Skeletal muscle satellite cell (primary cell): ENCODE measurements around the gene IRF4.
"Not testable (repeated sequence)": the region's sequence is repeated elsewhere in the genome, so short reads cannot be mapped to it uniquely, and the experiment has no call there.

Experiments used
- H3K27me3 ChIP-seq: 2 replicates; pipeline ENCODE4 v1.7.0; 2013; ENCODE audit warnings: low read length; ENCODE audit not compliant: control insufficient read depth, insufficient read depth
- H3K36me3 ChIP-seq: 2 replicates; pipeline ENCODE4 v1.7.0; 2013; ENCODE audit warnings: mild to moderate bottlenecking, control low read depth, low read length; ENCODE audit not compliant: insufficient read depth
- H3K4me1 ChIP-seq: 2 replicates; pipeline ENCODE4 v1.7.0; 2013; ENCODE audit warnings: low read length; ENCODE audit not compliant: control insufficient read depth, insufficient read depth
- H3K4me2 ChIP-seq: 2 replicates; pipeline ENCODE4 v1.7.0; 2013; ENCODE audit warnings: mild to moderate bottlenecking, low read length
- H3K4me3 ChIP-seq: 2 replicates; pipeline ENCODE4 v1.7.0; 2013; ENCODE audit warnings: low read length
- H3K9ac ChIP-seq: 2 replicates; pipeline ENCODE4 v1.7.0; 2013; ENCODE audit warnings: mild to moderate bottlenecking, low read depth, low read length, moderate library complexity
- H3K9me3 ChIP-seq: replicated peaks from 2 replicates; pipeline ENCODE4 v1.7.0; 2013; ENCODE audit warnings: mild to moderate bottlenecking, control low read depth, low read length

The IRF4 gene

DNA sequence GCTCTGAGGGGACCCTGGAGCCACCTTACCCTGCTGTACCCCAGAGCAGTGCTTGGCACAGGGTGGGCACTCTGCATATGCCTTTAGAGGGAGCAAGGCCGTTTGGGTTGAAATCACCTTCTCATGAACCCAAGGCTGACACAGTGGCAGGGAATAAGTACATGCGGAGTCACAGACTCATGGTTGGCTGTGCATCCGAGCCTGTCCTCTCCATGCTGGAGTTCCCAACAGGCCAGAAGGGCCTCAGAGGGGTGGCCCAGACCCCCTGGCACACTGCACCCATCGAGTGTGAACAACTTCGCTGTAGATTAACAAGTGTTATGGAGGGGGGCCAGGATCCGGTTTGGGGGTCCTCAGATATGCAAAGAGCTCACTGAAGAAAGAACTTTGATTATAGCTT lies 21.0 kb upstream of the IRF4 start:
- peaks cover 39% of the 10 kb centered on the region for H3K27me3 ChIP-seq
- no peaks in the 10 kb centered on the region for H3K4me1 ChIP-seq
- no peak overlapping the region for H3K4me3 ChIP-seq
- H3K36me3 ChIP-seq = no peaks in the 10 kb centered on the region
- H3K9ac ChIP-seq = no peak overlapping the region
- no peaks in the 10 kb centered on the region for H3K9me3 ChIP-seq
- H3K4me2 ChIP-seq = no peak overlapping the region

GRCh38 chr6:371851-372250 lies 19.7 kb upstream of the IRF4 start:
- not testable (repeated sequence) for H3K9ac ChIP-seq, H3K4me3 ChIP-seq, H3K4me1 ChIP-seq, H3K4me2 ChIP-seq, H3K9me3 ChIP-seq, H3K36me3 ChIP-seq
- peaks cover 34% of the 10 kb centered on the region for H3K27me3 ChIP-seq

DNA sequence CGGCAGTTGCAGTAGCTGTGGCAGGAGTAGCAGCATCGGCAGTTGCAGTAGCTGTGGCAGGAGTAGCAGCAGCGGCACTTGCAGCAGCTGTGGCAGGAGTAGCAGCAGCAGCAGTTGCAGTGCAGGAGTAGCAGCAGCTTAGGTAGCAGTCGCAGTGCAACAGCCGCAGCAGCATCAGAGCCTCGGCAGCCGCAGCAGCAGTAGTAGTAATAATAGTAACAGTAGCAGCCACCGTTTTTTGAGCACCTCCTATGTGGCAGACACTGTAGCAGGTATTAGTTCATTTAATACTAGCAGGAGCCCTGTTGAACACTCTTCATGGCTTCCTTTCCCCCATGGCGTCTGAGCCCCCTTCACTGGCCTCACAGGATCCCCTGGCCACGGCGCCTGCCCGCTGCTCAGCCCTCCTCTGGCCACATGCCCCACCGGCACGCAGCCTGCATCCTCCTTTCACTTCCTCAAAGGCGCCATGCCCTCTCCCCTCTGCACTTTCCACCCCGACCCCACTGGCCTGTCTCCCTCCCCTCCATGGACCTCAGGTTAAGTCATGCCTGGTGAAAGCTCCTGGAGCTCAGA lies 19.1 kb upstream of the IRF4 start:
- Histone ChIP-seq H3K9ac (no peak overlapping the region), H3K4me1 (no peaks in the 10 kb centered on the region), H3K4me3 (no peak overlapping the region), H3K36me3 (no peaks in the 10 kb centered on the region), H3K9me3 (no peaks in the 10 kb centered on the region), H3K4me2 (no peak overlapping the region), H3K27me3 (peaks cover 33% of the 10 kb centered on the region)

GRCh38 chr6:373031-373430 lies 18.5 kb upstream of the IRF4 start:
- no peak overlapping the region for H3K4me3 ChIP-seq
- H3K9ac ChIP-seq = no peak overlapping the region

DNA sequence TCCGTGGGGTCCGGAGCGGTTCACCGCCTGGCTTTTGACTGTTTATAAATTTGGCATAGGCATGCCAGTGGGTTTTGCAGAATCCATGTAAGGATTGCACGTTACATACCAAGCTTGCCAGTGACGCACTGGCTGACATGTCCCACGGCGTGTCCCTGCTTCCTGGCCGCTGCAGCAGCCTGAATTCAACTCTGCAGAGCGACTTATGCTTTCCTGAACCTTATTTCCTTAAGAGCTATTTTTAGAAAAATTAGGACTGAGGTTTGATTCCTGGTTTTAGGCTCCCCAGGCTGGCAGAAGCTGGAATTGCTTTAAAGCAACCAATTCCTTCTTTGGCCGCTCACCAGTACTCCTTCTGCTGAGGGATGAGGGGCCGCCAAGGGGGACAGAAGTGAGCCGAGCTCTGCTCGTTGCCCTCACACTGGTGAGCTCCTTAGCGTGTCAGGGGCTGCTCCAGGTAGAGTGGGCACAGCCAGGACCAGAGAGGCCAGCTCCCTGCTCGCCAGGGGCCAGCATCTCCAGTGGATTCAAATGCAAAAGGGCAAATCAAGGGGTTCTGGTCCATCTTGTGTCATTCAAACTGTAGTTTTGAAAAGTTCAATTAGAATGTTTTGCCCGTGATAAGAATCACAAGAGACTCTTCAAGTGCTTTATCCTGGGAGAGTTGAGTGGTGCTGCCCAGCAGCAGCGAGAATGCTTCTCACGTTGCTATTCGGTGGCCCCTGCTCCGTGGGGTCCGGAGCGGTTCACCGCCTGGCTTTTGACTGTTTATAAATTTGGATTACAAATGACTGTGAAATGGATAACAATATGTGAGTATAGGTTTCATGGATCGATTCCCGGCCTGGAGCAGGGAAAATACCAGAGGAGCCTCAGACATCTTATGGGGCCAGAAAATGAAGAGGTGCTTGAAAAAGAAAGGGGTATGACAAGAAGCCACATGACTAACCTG lies 17.5 kb upstream of the IRF4 start:
- Histone ChIP-seq H3K36me3 (no peaks in the 10 kb centered on the region), H3K4me2 (no peak overlapping the region), H3K4me3 (no peak overlapping the region), H3K9ac (no peak overlapping the region), H3K27me3 (peaks cover 28% of the 10 kb centered on the region), H3K4me1 (no peaks in the 10 kb centered on the region), H3K9me3 (no peaks in the 10 kb centered on the region)

More at GRCh38 chr6:373031-373430, 18.5 kb upstream of the IRF4 start:
- Histone ChIP-seq H3K9me3 (no peaks in the 10 kb centered on the region), H3K4me2 (no peak overlapping the region), H3K27me3 (peaks cover 28% of the 10 kb centered on the region), H3K36me3 (no peaks in the 10 kb centered on the region), H3K4me1 (no peaks in the 10 kb centered on the region)

DNA sequence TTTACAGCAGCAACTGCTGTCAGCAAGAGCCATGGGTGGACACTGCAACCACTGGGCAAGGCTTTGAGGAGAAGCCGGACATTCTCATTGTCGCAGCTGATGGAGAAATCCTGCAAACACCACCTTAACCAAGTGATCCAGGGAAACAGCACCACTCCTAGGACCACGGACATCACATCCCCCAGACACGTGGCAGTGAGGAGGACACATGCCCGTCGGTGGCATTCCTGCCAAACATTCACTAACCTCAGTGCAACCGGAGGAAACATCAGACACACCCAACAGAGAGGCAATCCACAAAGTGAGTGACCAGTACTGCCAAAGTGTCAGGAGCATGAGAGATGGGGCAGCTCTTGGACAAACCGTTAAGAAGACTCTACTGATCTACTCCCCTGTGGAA lies 16.6 kb upstream of the IRF4 start:
- Histone ChIP-seq H3K4me1 (no peaks in the 10 kb centered on the region), H3K9me3 (no peaks in the 10 kb centered on the region), H3K36me3 (no peaks in the 10 kb centered on the region)

DNA sequence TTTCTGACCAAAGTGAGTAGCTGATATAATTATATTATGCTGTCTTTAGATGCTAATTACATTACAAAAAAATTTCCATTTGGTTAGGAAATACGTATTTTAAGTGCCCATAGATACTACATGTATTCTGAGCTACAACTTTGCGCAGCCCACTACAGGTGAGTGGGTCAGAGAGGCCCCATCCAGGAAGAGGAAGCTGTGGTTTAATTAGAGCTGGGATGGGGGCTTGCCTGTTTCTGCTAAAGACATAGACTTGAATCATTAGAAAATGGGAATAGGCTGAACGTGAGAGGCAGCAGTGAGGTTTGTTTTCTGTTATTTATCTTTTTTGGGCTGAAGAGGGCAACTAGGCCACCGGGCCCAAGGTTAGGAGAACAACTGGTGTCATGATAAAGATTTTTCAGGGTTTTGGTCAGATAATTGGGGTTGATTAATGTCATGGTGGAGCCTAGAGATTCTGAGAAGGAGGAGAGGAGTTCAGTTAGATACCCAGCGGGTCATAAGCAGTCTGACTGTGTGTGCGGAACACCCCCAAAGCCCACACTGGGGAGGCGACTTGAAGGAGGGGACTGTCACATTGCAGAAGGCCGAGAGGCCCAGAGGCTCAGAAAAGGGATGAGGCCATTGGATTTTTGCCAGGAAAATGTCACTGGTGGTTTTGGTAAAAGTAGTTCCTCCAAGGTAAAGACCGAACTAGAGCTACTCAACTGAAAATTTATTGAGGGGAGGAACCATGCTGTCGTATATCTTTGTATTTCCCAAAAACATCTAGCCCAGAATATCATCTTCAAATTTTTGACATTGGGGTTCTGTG lies 14.5 kb upstream of the IRF4 start:
- Histone ChIP-seq H3K27me3 (peaks cover 36% of the 10 kb centered on the region), H3K9me3 (no peaks in the 10 kb centered on the region), H3K4me3 (no peak overlapping the region), H3K9ac (no peak overlapping the region), H3K36me3 (no peaks in the 10 kb centered on the region), H3K4me2 (no peak overlapping the region), H3K4me1 (no peaks in the 10 kb centered on the region)

More for the DNA sequence above, 16.6 kb upstream of the IRF4 start:
- no peak overlapping the region for H3K9ac ChIP-seq
- no peak overlapping the region for H3K4me3 ChIP-seq
- no peak overlapping the region for H3K4me2 ChIP-seq
- H3K27me3 ChIP-seq = peaks cover 27% of the 10 kb centered on the region

- peaks cover 34% of the 10 kb centered on the region for H3K27me3 ChIP-seq
- not testable (repeated sequence) for H3K9me3 ChIP-seq, H3K4me1 ChIP-seq, H3K4me3 ChIP-seq, H3K36me3 ChIP-seq, H3K4me2 ChIP-seq, H3K9ac ChIP-seq
Measured at GRCh38 chr6:377641-378020, 13.9 kb upstream of the IRF4 start.

GRCh38 chr6:378090-378957 lies 13.2 kb upstream of the IRF4 start:
- Histone ChIP-seq H3K9ac (no peak overlapping the region), H3K9me3 (no peaks in the 10 kb centered on the region), H3K36me3 (no peaks in the 10 kb centered on the region), H3K4me2 (no peak overlapping the region), H3K4me1 (no peaks in the 10 kb centered on the region), H3K4me3 (no peak overlapping the region), H3K27me3 (peaks cover 27% of the 10 kb centered on the region)

DNA sequence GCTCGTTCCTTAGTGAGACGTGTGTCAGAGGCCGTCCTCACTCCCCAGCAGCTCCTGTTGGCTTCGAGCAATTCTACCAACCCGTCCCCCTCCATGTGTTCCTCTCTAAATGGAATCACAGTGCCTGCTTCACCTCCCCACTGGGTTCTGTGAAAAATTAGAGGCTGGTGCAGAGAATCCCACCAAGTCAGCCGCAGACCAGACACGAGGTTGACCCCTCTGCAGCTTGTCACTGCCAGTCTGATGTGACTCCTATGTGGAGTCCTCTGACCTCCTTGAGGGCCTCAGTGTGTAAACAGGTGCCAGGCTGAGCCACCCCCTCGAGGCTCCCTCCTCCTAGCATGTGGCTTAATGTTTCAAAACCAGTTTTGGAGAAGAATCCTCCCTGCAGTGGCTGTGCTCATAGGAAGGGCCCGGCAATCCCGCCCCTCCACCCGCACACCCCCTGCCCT lies 12.6 kb upstream of the IRF4 start:
- no peak overlapping the region for H3K9ac ChIP-seq
- peaks cover 20% of the 10 kb centered on the region for H3K27me3 ChIP-seq
- H3K9me3 ChIP-seq = no peaks in the 10 kb centered on the region
- no peaks in the 10 kb centered on the region for H3K4me1 ChIP-seq
- no peak overlapping the region for H3K4me2 ChIP-seq
- H3K36me3 ChIP-seq = no peaks in the 10 kb centered on the region
- no peak overlapping the region for H3K4me3 ChIP-seq
